ENCODE measurements around the gene FITM1.

FITM1 gene

DNA sequence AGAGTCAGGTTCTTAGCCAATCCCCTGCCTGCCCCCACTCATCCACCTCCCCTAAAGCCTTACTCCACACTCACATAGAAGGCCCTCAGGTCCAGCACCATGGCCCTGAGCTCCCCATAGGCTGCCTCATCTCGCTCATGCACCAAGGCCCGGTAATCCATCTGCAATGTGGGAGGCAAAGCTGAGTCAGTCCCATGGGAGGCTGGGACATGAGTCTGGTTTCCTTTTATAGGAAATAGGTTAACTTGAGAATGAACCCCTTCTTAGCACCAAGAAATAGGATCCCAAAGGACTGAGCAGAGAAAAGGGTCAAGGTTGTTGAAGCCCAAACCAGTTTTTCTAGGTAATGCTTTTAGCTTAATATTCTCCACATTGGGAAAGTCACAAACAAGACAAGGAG, 13.1 kb downstream of the FITM1 start:
- DNase-seq = no peak

DNA sequence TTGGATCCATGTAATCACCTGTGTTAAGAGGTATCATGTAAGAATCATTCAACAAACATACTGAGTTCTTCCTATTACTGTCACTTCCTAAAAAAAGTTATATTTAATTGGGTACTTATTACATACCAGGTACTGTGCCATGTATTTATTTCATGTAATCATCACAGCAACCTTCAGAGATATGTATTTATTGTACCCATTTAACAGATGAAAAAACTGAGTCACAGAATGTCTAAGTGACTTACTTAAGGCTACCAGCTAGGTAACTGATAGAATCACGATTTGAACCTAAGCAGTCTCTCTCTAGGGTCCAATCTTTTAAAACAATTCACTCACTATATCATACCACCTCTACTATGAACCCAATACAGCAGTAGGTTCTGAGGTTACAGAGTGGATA, 14.0 kb downstream of the FITM1 start:
- no peak for DNase-seq

- no peak for DNase-seq
Measured at GRCh38 chr14:24145219-24145618, 14.8 kb downstream of the FITM1 start.

GRCh38 chr14:24145690-24146452, 15.4 kb downstream of the FITM1 start:
- DNase-seq = no peak

GRCh38 chr14:24146453-24146977, 16.1 kb downstream of the FITM1 start, which contains the start of gene PSME2:
Gene PSME2 (minus strand): TSS chr14:24146610. CDS start chr14:24146581, 29 bp downstream.
- DNase-seq = peak; percentile 85

DNA sequence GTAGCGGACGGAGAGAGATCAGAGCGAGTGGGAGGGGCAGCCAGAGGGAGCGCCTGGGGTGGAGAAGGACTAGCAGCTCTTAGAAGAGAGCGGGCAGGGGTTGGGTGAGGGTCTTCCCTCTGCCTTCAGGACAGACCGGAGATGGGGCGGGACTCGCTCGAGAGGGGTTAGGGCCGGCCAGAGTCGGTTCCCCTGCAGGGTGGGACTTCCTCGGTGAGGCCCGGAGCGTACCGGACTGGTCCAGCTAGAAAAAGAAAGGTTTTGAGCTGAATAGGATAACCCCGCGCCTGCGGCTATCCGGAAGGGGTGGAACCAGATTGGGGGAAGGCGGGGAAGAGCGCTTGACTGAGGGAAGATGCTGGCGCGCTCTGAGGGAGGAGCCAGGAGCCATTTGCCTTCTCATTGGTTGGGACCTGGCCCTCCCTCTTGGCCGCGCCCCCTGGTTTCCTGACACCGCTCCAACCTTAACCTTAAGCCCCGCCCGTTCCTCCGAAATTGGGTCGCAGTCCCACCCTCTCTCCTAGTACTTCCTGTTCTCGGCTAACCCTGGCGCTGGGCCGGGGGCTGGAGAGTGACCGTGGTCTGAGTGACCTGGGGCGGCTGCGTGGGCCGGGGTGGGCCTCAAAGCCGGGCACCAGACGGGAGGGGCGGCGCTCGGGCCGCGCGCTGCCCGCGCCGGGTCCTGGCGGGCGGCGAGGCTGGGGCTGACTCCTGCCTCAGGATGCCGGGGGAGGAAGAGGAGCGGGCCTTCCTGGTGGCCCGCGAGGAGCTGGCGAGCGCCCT, 16.7 kb downstream of the FITM1 start, which contains the start of gene RNF31:
RNF31 (plus strand) TSS at position 521 of the 783 bp plus-strand sequence; CDS start at position 722, 201 bp downstream.
- peak; percentile 94 for DNase-seq

DNA sequence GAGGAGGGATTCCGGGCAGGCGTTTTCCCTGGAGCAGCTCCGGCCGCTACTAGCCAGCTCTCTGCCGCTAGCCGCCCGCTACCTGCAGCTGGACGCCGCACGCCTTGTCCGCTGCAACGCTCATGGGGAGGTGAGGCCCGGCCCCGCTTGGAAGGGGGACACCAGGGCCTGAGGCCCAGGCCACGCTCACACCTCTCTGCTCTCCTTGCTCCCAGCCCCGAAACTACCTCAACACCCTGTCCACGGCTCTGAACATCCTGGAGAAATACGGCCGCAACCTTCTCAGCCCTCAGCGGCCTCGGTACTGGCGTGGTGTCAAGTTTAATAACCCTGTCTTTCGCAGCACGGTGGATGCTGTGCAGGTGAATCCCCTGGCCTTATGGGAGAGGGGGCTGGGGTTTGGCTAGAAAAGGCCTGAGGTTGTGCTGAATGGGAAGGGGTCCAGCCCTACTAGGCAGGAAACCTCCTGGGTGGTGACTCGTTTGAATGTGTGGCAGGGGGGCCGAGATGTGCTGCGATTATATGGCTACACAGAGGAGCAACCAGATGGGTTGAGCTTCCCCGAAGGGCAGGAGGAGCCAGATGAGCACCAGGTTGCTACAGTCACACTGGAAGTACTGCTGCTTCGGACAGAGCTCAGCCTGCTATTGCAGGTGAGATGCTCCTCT, 17.4 kb downstream of the FITM1 start:
- DNase-seq = no peak

- no peak for DNase-seq
Measured at GRCh38 chr14:24149302-24149969, 19.0 kb downstream of the FITM1 start.

DNA sequence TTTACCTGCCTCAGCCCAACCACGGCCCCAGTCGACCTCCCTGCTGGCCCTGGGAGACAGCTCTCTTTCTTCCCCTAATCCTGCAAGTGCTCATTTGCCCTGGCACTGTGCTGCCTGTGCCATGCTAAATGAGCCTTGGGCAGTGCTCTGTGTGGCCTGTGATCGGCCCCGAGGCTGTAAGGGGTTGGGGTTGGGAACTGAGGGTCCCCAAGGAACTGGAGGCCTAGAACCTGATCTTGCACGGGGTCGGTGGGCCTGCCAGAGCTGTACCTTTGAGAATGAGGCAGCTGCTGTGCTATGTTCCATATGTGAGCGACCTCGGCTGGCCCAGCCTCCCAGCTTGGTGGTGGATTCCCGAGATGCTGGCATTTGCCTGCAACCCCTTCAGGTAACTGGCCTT, 19.6 kb downstream of the FITM1 start:
- no peak for DNase-seq

GRCh38 chr14:24150567-24150966, 20.1 kb downstream of the FITM1 start:
- no peak for DNase-seq

DNA sequence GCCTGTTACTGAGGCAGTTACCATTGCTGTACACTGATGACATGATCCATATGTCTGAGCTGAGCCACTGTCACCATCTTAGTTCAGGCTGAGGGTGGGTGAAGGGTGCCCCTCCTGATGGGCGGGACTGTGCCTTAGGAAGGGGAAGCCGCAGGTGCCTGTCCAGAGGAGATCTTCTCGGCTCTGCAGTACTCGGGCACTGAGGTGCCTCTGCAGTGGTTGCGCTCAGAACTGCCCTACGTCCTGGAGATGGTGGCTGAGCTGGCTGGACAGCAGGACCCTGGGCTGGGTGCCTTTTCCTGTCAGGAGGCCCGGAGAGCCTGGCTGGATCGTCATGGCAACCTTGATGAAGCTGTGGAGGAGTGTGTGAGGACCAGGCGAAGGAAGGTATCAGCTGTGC, 20.5 kb downstream of the FITM1 start:
- no peak for DNase-seq

DNA sequence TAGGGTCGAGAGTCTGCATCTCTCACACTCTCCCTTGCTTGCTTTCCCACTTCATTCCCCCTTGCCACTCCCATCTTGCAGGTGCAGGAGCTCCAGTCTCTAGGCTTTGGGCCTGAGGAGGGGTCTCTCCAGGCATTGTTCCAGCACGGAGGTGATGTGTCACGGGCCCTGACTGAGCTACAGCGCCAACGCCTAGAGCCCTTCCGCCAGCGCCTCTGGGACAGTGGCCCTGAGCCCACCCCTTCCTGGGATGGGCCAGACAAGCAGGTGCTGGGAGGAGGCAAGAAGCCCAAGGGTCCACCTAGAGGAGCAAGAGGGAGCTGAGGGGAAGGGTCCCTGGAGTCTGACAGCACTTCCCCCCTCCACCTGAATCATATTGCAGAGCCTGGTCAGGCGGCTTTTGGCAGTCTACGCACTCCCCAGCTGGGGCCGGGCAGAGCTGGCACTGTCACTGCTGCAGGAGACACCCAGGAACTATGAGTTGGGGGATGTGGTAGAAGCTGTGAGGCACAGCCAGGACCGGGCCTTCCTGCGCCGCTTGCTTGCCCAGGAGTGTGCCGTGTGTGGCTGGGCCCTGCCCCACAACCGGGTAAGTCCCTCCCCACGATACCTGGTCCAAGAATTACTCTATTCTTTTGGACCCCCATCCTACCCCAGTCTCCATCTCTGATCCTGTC, 21.1 kb downstream of the FITM1 start:
- no peak for DNase-seq

GRCh38 chr14:24155100-24155499, 24.6 kb downstream of the FITM1 start:
- DNase-seq = no peak

DNA sequence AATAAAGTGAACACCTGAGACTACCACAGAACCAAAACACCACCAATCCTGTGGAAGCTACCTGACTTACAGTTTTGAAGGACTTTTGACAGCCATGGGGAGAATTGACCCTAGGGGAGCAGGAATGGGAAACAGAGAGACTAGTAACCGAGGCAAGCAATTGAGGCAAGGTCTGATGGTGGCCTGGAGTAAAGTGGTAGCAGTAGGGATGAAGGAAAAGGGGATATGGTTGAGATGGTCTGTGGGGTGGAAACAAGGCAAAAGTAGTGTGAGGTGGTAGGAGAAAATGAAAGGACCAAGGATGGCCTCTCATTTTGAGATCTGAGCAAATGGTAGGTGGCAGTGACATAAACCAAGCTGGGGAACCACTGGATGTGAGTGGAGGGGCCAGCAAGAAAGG, 26.4 kb downstream of the FITM1 start:
- DNase-seq = no peak

- DNase-seq = no peak
Measured at GRCh38 chr14:24157331-24157730, 26.9 kb downstream of the FITM1 start.

- no peak for DNase-seq
Measured at GRCh38 chr14:24159777-24160498, 29.5 kb downstream of the FITM1 start.

DNA sequence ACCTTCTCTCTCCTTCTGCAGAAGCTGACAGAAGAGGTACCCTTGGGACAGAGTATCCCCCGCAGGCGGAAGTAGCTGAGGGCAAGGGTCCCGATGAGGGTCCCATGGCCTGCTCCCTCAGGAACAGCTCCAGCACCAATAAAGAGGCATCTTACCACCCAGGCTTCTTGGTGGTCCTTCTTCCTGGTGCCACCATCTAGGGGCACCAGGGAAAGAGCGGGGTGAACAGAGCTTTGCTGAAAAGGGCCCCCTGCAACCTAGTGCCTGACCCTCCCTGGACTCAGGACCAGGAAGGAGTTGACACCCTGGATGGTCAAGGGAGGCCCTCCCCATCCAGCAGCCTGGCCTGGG, 30.0 kb downstream of the FITM1 start:
- DNase-seq = no peak

DNA sequence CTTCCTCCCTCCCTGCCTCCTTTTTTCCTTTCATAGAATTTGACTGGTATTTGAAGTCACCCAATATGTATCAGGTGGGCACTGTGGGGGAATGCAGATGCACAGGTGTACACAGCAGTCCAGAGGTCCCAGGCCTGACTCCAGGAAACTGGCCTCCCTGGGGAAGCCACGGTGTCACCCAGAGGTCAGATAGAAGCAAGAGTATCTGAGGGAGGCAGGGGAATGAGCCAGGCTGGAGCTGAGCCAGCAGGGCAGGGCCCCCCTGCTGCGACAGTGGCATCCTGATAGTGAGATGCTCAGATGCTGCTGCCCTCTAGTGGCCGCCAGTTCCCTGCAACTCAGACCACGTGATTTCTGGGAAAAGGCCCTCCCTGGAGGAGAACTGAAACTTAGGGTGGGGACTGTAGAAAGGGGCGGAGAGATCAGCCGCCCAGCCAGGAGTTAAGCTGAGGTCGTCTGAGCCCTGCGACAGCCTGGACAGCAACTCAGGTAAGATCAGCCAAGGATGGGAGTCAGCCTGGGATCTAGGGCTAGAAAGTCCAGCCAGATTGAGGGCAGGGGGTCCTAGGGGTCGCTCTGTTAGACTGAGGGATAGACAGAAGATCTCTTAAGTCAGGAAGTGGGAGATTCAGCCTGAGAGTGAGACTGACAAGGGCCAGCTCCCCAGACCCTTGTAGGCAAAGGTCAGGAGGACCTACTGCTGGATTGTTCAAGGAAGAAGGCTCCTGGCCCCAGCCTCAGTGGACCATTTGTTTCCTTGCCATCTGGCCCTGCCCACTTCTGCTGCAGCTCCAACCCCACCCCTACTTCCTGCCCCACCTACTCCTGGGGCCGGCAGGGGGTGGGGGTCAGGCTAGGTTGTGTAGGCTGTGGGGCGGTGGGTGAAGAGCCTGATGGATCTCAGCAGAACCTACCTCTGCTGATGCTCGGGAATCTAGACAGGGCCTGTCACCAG, 30.7 kb downstream of the FITM1 start, which contains the start of gene IRF9:
IRF9 (plus strand) TSS at position 416 of the 955 bp plus-strand sequence. CDS start 880 bp downstream, outside the sequence.
- DNase-seq = peak; percentile 98

GRCh38 chr14:24162093-24162492, 31.6 kb downstream of the FITM1 start:
- no peak for DNase-seq

DNA sequence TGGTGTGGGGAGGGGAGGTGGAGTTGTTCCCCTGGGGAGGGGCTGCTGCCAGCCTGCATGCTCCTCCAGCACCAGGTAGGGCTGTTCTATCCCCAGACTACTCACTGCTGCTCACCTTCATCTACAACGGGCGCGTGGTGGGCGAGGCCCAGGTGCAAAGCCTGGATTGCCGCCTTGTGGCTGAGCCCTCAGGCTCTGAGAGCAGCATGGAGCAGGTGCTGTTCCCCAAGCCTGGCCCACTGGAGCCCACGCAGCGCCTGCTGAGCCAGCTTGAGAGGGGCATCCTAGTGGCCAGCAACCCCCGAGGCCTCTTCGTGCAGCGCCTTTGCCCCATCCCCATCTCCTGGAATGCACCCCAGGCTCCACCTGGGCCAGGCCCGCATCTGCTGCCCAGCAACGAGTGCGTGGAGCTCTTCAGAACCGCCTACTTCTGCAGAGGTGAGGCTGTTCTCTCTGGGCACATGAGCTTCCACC, 34.1 kb downstream of the FITM1 start:
- DNase-seq = no peak

Data from activated T-cell treated with anti-CD3 and anti-CD28 coated beads, Interleukin-2, amount 50 U/mL, for 1 hour (primary cell).